ENCODE measurements around the gene LSAMP. TPM values are rescaled to one million over a fixed set of nuclear protein-coding genes. Genes with fewer than 3 reads are reported as not detected.
"Not testable (repeated sequence)": the region's sequence is repeated elsewhere in the genome, so short reads cannot be mapped to it uniquely, and the experiment has no call there.

LSAMP gene
- total RNA-seq, 1 donor from 2014 or later = 16.4 TPM

DNA sequence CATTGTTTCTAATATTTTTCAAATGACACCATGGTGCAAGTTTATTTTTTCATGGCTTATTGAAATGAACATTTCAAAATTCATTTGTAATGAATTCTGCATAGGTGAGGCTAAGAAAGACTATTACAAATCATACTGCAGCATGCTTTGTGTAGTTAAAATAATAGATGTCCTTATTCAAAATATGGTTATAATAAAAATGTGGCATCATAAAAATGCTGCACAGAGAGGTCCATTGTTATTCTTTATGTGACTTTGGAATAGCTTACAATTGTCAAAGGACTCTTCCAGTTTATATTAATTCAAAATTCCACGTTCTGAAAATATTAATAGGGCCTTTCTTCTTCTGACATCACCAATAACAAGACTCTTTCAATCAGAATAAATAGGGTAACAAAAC is 599.3 kb downstream of the LSAMP start:
- FAIRE-seq = no peak
- Histone ChIP-seq H3K27me3 (ENCODE audit: insufficient read depth, low read length) (no peaks in the 10 kb centered on the region), H4K20me1 (ENCODE audit: insufficient read depth, low read length) (no peaks in the 10 kb centered on the region), H3K27ac (ENCODE audit: low read depth, low read length) (no peak overlapping the region), H3K4me1 (ENCODE audit: insufficient read depth, low read length) (no peaks in the 10 kb centered on the region), H3K4me2 (ENCODE audit: low read length) (no peak overlapping the region), H3K9me3 (ENCODE audit: insufficient read depth, low read depth, low read length) (no peaks in the 10 kb centered on the region), H3K9ac (ENCODE audit: low read length) (no peak overlapping the region), H3K4me3 (ENCODE audit: insufficient read depth, low read depth, low read length) (no peak overlapping the region), H3K79me2 (ENCODE audit: insufficient read depth, low read length) (no peaks in the 10 kb centered on the region), H3K36me3 (ENCODE audit: insufficient read depth, low read length) (no peaks in the 10 kb centered on the region), H2AFZ (ENCODE audit: low read depth, low read length) (no peak overlapping the region)
- Mint-ChIP-seq H3K4me3 (ENCODE audit: unreplicated experiment) (no peak overlapping the region), H3K27ac (ENCODE audit: unreplicated experiment) (no peak overlapping the region), H3K36me3 (ENCODE audit: low read depth, unreplicated experiment) (no peaks in the 10 kb centered on the region), H3K27me3 (ENCODE audit: low read depth, unreplicated experiment) (no peaks in the 10 kb centered on the region), H3K4me1 (ENCODE audit: low read depth, unreplicated experiment) (peaks cover 3% of the 10 kb centered on the region), H3K9me3 (ENCODE audit: unreplicated experiment) (no peaks in the 10 kb centered on the region)
- TF ChIP-seq, protein P1, sequence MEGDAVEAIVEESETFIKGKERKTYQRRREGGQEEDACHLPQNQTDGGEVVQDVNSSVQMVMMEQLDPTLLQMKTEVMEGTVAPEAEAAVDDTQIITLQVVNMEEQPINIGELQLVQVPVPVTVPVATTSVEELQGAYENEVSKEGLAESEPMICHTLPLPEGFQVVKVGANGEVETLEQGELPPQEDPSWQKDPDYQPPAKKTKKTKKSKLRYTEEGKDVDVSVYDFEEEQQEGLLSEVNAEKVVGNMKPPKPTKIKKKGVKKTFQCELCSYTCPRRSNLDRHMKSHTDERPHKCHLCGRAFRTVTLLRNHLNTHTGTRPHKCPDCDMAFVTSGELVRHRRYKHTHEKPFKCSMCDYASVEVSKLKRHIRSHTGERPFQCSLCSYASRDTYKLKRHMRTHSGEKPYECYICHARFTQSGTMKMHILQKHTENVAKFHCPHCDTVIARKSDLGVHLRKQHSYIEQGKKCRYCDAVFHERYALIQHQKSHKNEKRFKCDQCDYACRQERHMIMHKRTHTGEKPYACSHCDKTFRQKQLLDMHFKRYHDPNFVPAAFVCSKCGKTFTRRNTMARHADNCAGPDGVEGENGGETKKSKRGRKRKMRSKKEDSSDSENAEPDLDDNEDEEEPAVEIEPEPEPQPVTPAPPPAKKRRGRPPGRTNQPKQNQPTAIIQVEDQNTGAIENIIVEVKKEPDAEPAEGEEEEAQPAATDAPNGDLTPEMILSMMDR (IDR thresholded peaks at IDR 0.05; ENCODE audit: insufficient read depth, low read depth, low read length) = no peak
- no peak for TF ChIP-seq EZH2 (IDR thresholded peaks at IDR 0.05; ENCODE audit: insufficient read depth, low read length)
- DNase-seq (ENCODE audit: low read depth) = no peak

GRCh38 chr3:115844729-115845128 is 600.6 kb downstream of the LSAMP start:
- H3K36me3 ChIP-seq (ENCODE audit: insufficient read depth, low read length); H3K27me3 Mint-ChIP-seq (ENCODE audit: low read depth, unreplicated experiment); DNase-seq (ENCODE audit: low read depth); H3K36me3 Mint-ChIP-seq (ENCODE audit: low read depth, unreplicated experiment); H3K9me3 ChIP-seq (ENCODE audit: insufficient read depth, low read depth, low read length); H3K4me3 Mint-ChIP-seq (ENCODE audit: unreplicated experiment); H3K27me3 ChIP-seq (ENCODE audit: insufficient read depth, low read length); H4K20me1 ChIP-seq (ENCODE audit: insufficient read depth, low read length); H3K4me3 ChIP-seq (ENCODE audit: insufficient read depth, low read depth, low read length); H3K4me2 ChIP-seq (ENCODE audit: low read length); H3K4me1 Mint-ChIP-seq (ENCODE audit: low read depth, unreplicated experiment); H3K4me1 ChIP-seq (ENCODE audit: insufficient read depth, low read length); H3K79me2 ChIP-seq (ENCODE audit: insufficient read depth, low read length); H3K27ac ChIP-seq (ENCODE audit: low read depth, low read length); FAIRE-seq; H3K27ac Mint-ChIP-seq (ENCODE audit: unreplicated experiment); H3K9ac ChIP-seq (ENCODE audit: low read length); H3K9me3 Mint-ChIP-seq (ENCODE audit: unreplicated experiment); H2AFZ ChIP-seq (ENCODE audit: low read depth, low read length): not testable (repeated sequence)

DNA sequence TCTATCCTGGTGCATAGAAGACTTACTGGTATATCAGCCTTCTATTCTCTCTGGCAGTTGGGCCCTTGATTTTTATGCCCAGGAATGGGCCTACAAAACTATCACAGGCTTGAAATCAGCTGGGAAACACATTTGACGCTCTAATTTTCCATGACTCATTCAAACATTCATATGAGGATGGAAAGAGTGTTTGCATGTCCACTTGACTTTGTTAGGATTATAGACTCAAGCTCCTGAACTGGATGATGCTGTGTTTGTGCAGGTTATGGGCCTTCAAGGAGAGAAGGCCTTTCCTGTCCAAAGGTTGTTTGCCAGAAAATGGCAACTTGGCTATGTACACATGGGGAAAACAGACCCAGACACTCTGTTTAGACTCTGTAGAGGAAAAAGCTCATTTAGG is 602.1 kb downstream of the LSAMP start:
- Mint-ChIP-seq H3K9me3 (ENCODE audit: unreplicated experiment) (no peaks in the 10 kb centered on the region), H3K27me3 (ENCODE audit: low read depth, unreplicated experiment) (no peaks in the 10 kb centered on the region), H3K36me3 (ENCODE audit: low read depth, unreplicated experiment) (no peaks in the 10 kb centered on the region), H3K4me1 (ENCODE audit: low read depth, unreplicated experiment) (no peaks in the 10 kb centered on the region), H3K27ac (ENCODE audit: unreplicated experiment) (no peak overlapping the region), H3K4me3 (ENCODE audit: unreplicated experiment) (no peak overlapping the region)
- Histone ChIP-seq H2AFZ (ENCODE audit: low read depth, low read length) (no peak overlapping the region), H3K4me3 (ENCODE audit: insufficient read depth, low read depth, low read length) (no peak overlapping the region), H3K9ac (ENCODE audit: low read length) (no peak overlapping the region), H4K20me1 (ENCODE audit: insufficient read depth, low read length) (no peaks in the 10 kb centered on the region), H3K4me2 (ENCODE audit: low read length) (no peak overlapping the region), H3K79me2 (ENCODE audit: insufficient read depth, low read length) (no peaks in the 10 kb centered on the region), H3K9me3 (ENCODE audit: insufficient read depth, low read depth, low read length) (no peaks in the 10 kb centered on the region), H3K4me1 (ENCODE audit: insufficient read depth, low read length) (no peaks in the 10 kb centered on the region), H3K27ac (ENCODE audit: low read depth, low read length) (no peak overlapping the region), H3K27me3 (ENCODE audit: insufficient read depth, low read length) (no peaks in the 10 kb centered on the region), H3K36me3 (ENCODE audit: insufficient read depth, low read length) (no peaks in the 10 kb centered on the region)
- FAIRE-seq (no peak), DNase-seq (ENCODE audit: low read depth) (no peak)
- TF ChIP-seq EZH2 (IDR thresholded peaks at IDR 0.05; ENCODE audit: insufficient read depth, low read length) = no peak
- TF ChIP-seq, protein P1 (IDR thresholded peaks at IDR 0.05; ENCODE audit: insufficient read depth, low read depth, low read length) = no peak

All from astrocyte (in vitro differentiated cells and primary cell).